Measurements from ENCODE around the gene GALNT16.

DNA sequence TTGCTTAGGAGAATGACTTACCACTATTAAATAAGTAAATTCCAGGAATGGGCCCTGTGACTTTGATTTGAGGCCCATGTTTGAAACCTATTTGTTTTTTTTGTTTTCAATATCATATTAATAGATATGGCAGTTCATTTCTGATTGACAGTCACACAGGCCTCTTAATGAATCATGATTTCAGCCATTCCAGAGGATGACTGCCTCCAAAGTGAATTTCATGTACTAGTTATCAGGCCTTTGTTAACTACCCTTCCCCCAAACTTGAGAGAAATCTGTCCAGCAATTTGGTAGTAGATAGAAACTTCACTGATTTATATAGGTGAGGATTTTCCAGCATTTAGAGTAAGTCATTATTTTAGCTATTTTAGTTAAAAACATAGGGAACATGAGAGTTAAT is 25.9 kb upstream of the GALNT16 start:
- TF ChIP-seq, protein P1, sequence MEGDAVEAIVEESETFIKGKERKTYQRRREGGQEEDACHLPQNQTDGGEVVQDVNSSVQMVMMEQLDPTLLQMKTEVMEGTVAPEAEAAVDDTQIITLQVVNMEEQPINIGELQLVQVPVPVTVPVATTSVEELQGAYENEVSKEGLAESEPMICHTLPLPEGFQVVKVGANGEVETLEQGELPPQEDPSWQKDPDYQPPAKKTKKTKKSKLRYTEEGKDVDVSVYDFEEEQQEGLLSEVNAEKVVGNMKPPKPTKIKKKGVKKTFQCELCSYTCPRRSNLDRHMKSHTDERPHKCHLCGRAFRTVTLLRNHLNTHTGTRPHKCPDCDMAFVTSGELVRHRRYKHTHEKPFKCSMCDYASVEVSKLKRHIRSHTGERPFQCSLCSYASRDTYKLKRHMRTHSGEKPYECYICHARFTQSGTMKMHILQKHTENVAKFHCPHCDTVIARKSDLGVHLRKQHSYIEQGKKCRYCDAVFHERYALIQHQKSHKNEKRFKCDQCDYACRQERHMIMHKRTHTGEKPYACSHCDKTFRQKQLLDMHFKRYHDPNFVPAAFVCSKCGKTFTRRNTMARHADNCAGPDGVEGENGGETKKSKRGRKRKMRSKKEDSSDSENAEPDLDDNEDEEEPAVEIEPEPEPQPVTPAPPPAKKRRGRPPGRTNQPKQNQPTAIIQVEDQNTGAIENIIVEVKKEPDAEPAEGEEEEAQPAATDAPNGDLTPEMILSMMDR (conservative IDR thresholded peaks at IDR 0.05; ENCODE audit: low read depth, low read length), result no peak
- TF ChIP-seq EZH2phosphoT487 (IDR thresholded peaks at IDR 0.05; ENCODE audit: borderline replicate concordance, low read length), result no peak

Measured in PC-3 (cell line).